ENCODE data around the gene ARIH2.

DNA sequence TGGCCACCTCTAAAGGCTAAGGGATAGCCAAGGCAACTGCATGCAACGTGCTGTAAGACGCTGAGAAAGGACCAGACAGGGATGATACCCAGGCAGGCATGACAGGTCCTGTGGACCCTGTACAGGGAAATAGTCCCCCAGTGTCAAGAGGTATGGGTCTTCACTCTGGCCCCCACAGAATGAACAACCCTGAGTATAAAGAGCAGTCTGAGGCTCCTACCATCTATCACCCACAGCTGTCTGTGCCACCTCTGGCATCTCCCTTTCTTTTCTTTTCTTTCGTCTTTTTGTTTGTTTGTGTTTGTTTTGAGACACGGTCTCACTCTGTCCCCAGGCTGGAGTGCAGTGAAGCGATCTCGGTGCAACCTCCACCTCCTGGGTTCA is 38.7 kb upstream of the ARIH2 start:
- TF ChIP-seq POLR2AphosphoS5 (IDR thresholded peaks at IDR 0.05; ENCODE audit: low read depth, low read length) (no peak), SIN3A (IDR thresholded peaks at IDR 0.05; ENCODE audit: borderline replicate concordance, insufficient read depth, low read length) (no peak)
- TF ChIP-seq, protein P1, sequence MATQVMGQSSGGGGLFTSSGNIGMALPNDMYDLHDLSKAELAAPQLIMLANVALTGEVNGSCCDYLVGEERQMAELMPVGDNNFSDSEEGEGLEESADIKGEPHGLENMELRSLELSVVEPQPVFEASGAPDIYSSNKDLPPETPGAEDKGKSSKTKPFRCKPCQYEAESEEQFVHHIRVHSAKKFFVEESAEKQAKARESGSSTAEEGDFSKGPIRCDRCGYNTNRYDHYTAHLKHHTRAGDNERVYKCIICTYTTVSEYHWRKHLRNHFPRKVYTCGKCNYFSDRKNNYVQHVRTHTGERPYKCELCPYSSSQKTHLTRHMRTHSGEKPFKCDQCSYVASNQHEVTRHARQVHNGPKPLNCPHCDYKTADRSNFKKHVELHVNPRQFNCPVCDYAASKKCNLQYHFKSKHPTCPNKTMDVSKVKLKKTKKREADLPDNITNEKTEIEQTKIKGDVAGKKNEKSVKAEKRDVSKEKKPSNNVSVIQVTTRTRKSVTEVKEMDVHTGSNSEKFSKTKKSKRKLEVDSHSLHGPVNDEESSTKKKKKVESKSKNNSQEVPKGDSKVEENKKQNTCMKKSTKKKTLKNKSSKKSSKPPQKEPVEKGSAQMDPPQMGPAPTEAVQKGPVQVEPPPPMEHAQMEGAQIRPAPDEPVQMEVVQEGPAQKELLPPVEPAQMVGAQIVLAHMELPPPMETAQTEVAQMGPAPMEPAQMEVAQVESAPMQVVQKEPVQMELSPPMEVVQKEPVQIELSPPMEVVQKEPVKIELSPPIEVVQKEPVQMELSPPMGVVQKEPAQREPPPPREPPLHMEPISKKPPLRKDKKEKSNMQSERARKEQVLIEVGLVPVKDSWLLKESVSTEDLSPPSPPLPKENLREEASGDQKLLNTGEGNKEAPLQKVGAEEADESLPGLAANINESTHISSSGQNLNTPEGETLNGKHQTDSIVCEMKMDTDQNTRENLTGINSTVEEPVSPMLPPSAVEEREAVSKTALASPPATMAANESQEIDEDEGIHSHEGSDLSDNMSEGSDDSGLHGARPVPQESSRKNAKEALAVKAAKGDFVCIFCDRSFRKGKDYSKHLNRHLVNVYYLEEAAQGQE (IDR thresholded peaks at IDR 0.05; ENCODE audit: insufficient read depth in 1 of 2, low read depth in 2 of 2, low read length in 2 of 2): no peak
